GM12891 (cell line): Measurements from ENCODE around the gene TNFAIP2.

Experiments
- PAX5 ChIP-seq: IDR thresholded peaks from 2 replicates; pipeline ENCODE4 v1.6.1; 2011; ENCODE audit warnings: low read length, moderate library complexity, mild to moderate bottlenecking; ENCODE audit not compliant: insufficient read depth, severe bottlenecking
- POLR2A ChIP-seq: IDR thresholded peaks from 2 replicates; pipeline ENCODE4 v1.6.1; 2011; ENCODE audit warnings: low read depth, low read length, control low read depth
- POLR2AphosphoS5 ChIP-seq: IDR thresholded peaks from 2 replicates; pipeline ENCODE4 v1.6.1; 2011; ENCODE audit warnings: low read depth, low read length, control low read depth
- SPI1 ChIP-seq: IDR thresholded peaks from 2 replicates; pipeline ENCODE4 v1.6.1; 2011; ENCODE audit warnings: low read depth, low read length, control low read depth
- TAF1 ChIP-seq: IDR thresholded peaks from 2 replicates; pipeline ENCODE4 v1.6.1; 2011; ENCODE audit warnings: low read depth, low read length, control low read depth

GRCh38 chr14:103101963-103102688 lies 21.1 kb upstream of the TNFAIP2 start:
- TF ChIP-seq TAF1: no peak
- TF ChIP-seq POLR2A: no peak
- TF ChIP-seq POLR2AphosphoS5: no peak
- TF ChIP-seq SPI1: no peak
- no peak for TF ChIP-seq PAX5
